Measurements from ENCODE around the gene FNDC5.

Gene FNDC5

GRCh38 chr1:32900956-32901822, 30.5 kb upstream of the FNDC5 start, which contains the start of gene TMEM54:
Gene TMEM54, minus strand, starts transcription at chr1:32901389. Its CDS starts 151 bp downstream, at chr1:32901238.
- Histone ChIP-seq H3K27me3 (ENCODE audit: insufficient read depth, low read length, poor library complexity, severe bottlenecking) (peaks cover 29% of the 10 kb centered on the region), H3K9me2 (replicated peaks; ENCODE audit: low read depth, low read length) (no peaks in the 10 kb centered on the region), H3K9ac (ENCODE audit: low read depth, low read length, poor library complexity, severe bottlenecking) (no peak within 1 kb of the TSS), H3K79me2 (ENCODE audit: insufficient read depth, low read length) (no peaks in the 10 kb centered on the region), H3K4me1 (ENCODE audit: insufficient read depth, low read length, poor library complexity, severe bottlenecking) (no peaks in the 10 kb centered on the region), H3F3A (ENCODE audit: low read depth) (no peaks in the 10 kb centered on the region), H3K9me3 (ENCODE audit: insufficient read depth, low read depth, low read length) (no peaks in the 10 kb centered on the region), H3K4me3 (ENCODE audit: low read length, poor library complexity, severe bottlenecking) (no peak within 1 kb of the TSS), H4K20me1 (ENCODE audit: insufficient read depth, low read length, poor library complexity, severe bottlenecking) (no peaks in the 10 kb centered on the region), H2AFZ (ENCODE audit: low read length) (no peak within 1 kb of the TSS), H3K36me3 (ENCODE audit: insufficient read depth, low read length) (no peaks in the 10 kb centered on the region), H3K4me2 (ENCODE audit: low read depth, low read length, poor library complexity, severe bottlenecking) (no peak within 1 kb of the TSS)
- no peak for TF ChIP-seq EZH2phosphoT487 (IDR thresholded peaks at IDR 0.05; ENCODE audit: borderline replicate concordance)
- no peak for TF ChIP-seq CTCF (conservative IDR thresholded peaks at IDR 0.05; ENCODE audit: low read length)

GRCh38 chr1:32900371-32900955, 29.8 kb upstream of the FNDC5 start:
- no peaks in the 10 kb centered on the region for H4K20me1 ChIP-seq (ENCODE audit: insufficient read depth, low read length, poor library complexity, severe bottlenecking)
- no peaks in the 10 kb centered on the region for H3K36me3 ChIP-seq (ENCODE audit: insufficient read depth, low read length)
- H2AFZ ChIP-seq (ENCODE audit: low read length): no peak overlapping the region
- H3K27me3 ChIP-seq (ENCODE audit: insufficient read depth, low read length, poor library complexity, severe bottlenecking): peaks cover 29% of the 10 kb centered on the region
- H3K9ac ChIP-seq (ENCODE audit: low read depth, low read length, poor library complexity, severe bottlenecking): no peak overlapping the region
- no peak overlapping the region for H3K4me3 ChIP-seq (ENCODE audit: low read length, poor library complexity, severe bottlenecking)
- no peaks in the 10 kb centered on the region for H3F3A ChIP-seq (ENCODE audit: low read depth)
- no peaks in the 10 kb centered on the region for H3K9me2 ChIP-seq (replicated peaks; ENCODE audit: low read depth, low read length)
- H3K4me2 ChIP-seq (ENCODE audit: low read depth, low read length, poor library complexity, severe bottlenecking): no peak overlapping the region
- TF ChIP-seq CTCF (conservative IDR thresholded peaks at IDR 0.05; ENCODE audit: low read length) (no peak), EZH2phosphoT487 (IDR thresholded peaks at IDR 0.05; ENCODE audit: borderline replicate concordance) (no peak)
- no peaks in the 10 kb centered on the region for H3K4me1 ChIP-seq (ENCODE audit: insufficient read depth, low read length, poor library complexity, severe bottlenecking)
- no peaks in the 10 kb centered on the region for H3K9me3 ChIP-seq (ENCODE audit: insufficient read depth, low read depth, low read length)
- no peaks in the 10 kb centered on the region for H3K79me2 ChIP-seq (ENCODE audit: insufficient read depth, low read length)

- no peak overlapping the region for H3K4me3 ChIP-seq (ENCODE audit: low read length, poor library complexity, severe bottlenecking)
- no peaks in the 10 kb centered on the region for H3K9me3 ChIP-seq (ENCODE audit: insufficient read depth, low read depth, low read length)
- H3K27me3 ChIP-seq (ENCODE audit: insufficient read depth, low read length, poor library complexity, severe bottlenecking): peaks cover 29% of the 10 kb centered on the region
- H3K9me2 ChIP-seq (replicated peaks; ENCODE audit: low read depth, low read length): no peaks in the 10 kb centered on the region
- H3F3A ChIP-seq (ENCODE audit: low read depth): no peaks in the 10 kb centered on the region
- H3K9ac ChIP-seq (ENCODE audit: low read depth, low read length, poor library complexity, severe bottlenecking): no peak overlapping the region
- H3K79me2 ChIP-seq (ENCODE audit: insufficient read depth, low read length): no peaks in the 10 kb centered on the region
- no peaks in the 10 kb centered on the region for H4K20me1 ChIP-seq (ENCODE audit: insufficient read depth, low read length, poor library complexity, severe bottlenecking)
- TF ChIP-seq CTCF (conservative IDR thresholded peaks at IDR 0.05; ENCODE audit: low read length) (no peak), EZH2phosphoT487 (IDR thresholded peaks at IDR 0.05; ENCODE audit: borderline replicate concordance) (no peak)
- no peaks in the 10 kb centered on the region for H3K36me3 ChIP-seq (ENCODE audit: insufficient read depth, low read length)
- no peaks in the 10 kb centered on the region for H3K4me1 ChIP-seq (ENCODE audit: insufficient read depth, low read length, poor library complexity, severe bottlenecking)
- H3K4me2 ChIP-seq (ENCODE audit: low read depth, low read length, poor library complexity, severe bottlenecking): no peak overlapping the region
- no peak overlapping the region for H2AFZ ChIP-seq (ENCODE audit: low read length)
Observed at GRCh38 chr1:32899586-32900296, 29.0 kb upstream of the FNDC5 start.

Measured in Loucy (cell line).